Endothelial cell of umbilical vein (primary cell): ENCODE measurements around the gene UQCR10. TPM values are rescaled to one million over a fixed set of nuclear protein-coding genes. Genes with fewer than 3 reads are reported as not detected.

Experiments used
- BruUV-seq: library from RNA; stranded (reverse); fragments of 400-500 nt; replicated peaks from 2 replicates; lab custom pipeline; 2021; lab: Mats Ljungman, UMichigan
- CTCF ChIA-PET: fragments of 300-600, 350-600 bp; sonication (Branson Sonifier 250); formaldehyde crosslinking; loops from one replicate; lab custom pipeline; 2021; ENCODE audit warnings: antibody characterized with exemption, inconsistent platforms; lab: Charles Lee
- POLR2A ChIA-PET: fragments of 300-600, 350-600 bp; sonication (Branson Sonifier 250); formaldehyde crosslinking; loops from one replicate; lab custom pipeline; 2021; ENCODE audit warnings: antibody characterized with exemption, inconsistent platforms; lab: Charles Lee
- DNase-seq: peaks from one replicate; pipeline ENCODE4 v3.0.0-alpha.2; 2011; ENCODE audit warnings: low read depth, low spot score
- FAIRE-seq: peaks from 2 replicates; lab custom pipeline; 2011; peaks lifted over from hg19 to GRCh38; lab: Jason Lieb, UNC
- H2AFZ ChIP-seq: 2 replicates; pipeline ENCODE4 v1.6.0; 2012; ENCODE audit warnings: low read depth, low read length, control low read depth, inconsistent platforms
- H3K27ac ChIP-seq: 2 replicates; pipeline ENCODE4 v1.5.1; 2011; ENCODE audit warnings: low read depth, mild to moderate bottlenecking, control low read depth, low read length, moderate library complexity; ENCODE audit not compliant: insufficient read depth
- H3K27me3 ChIP-seq, 2 experiments: 2 replicates each; pipeline versions ENCODE4 v1.6.0 to v1.6.1; 2011; ENCODE audit warnings: low read length in 2 of 2, mixed read lengths in 1 of 2; ENCODE audit not compliant: control insufficient read depth in 2 of 2, insufficient read depth in 2 of 2
- H3K36me3 ChIP-seq, 2 experiments: 2 replicates in 1 of 2; 3 replicates in 1 of 2; pipeline ENCODE4 v1.5.1; 2011; ENCODE audit warnings: low read length in 2 of 2, mild to moderate bottlenecking in 1 of 2, moderate library complexity in 1 of 2; ENCODE audit not compliant: control insufficient read depth in 2 of 2, insufficient read depth in 2 of 2; ENCODE audit errors: extremely low read depth in 1 of 2
- H3K4me1 ChIP-seq: 3 replicates; pipeline ENCODE4 v1.5.1; 2011; ENCODE audit warnings: mild to moderate bottlenecking, low read length; ENCODE audit not compliant: control insufficient read depth, insufficient read depth; ENCODE audit errors: extremely low read depth
- H3K4me2 ChIP-seq: 2 replicates; pipeline ENCODE4 v1.6.1; 2011; ENCODE audit warnings: low read length, control low read depth, mixed read lengths; ENCODE audit not compliant: insufficient read depth
- H3K4me3 ChIP-seq, 3 experiments: fragments of 200-600 bp in 1 of 3; sonication (generic), shearing (Covaris generic) in 1 of 3; replicated peaks in 1 of 3; 2 replicates each; pipeline ENCODE4 v1.5.1; 2011 to 2016; ENCODE audit warnings: control low read depth in 3 of 3, low read length in 3 of 3, mild to moderate bottlenecking in 2 of 3, inconsistent platforms in 1 of 3, low read depth in 1 of 3, moderate library complexity in 1 of 3; ENCODE audit not compliant: insufficient read depth in 1 of 3
- H3K79me2 ChIP-seq: 2 replicates; pipeline ENCODE4 v1.6.0; 2012; ENCODE audit warnings: low read length, inconsistent platforms; ENCODE audit not compliant: control insufficient read depth, insufficient read depth
- H3K9ac ChIP-seq: replicated peaks from 2 replicates; pipeline ENCODE3; 2011; ENCODE audit warnings: low read length, control low read depth; ENCODE audit not compliant: insufficient read depth; ENCODE audit errors: extremely low read depth
- H3K9me1 ChIP-seq: replicated peaks from 3 replicates; pipeline ENCODE4 v1.6.0; 2011; ENCODE audit warnings: mild to moderate bottlenecking, low read length; ENCODE audit not compliant: control insufficient read depth, insufficient read depth; ENCODE audit errors: extremely low read depth
- H3K9me3 ChIP-seq: replicated peaks from 2 replicates; pipeline ENCODE4 v1.5.1; 2012; ENCODE audit warnings: low read length, inconsistent platforms; ENCODE audit not compliant: control insufficient read depth, insufficient read depth
- H4K20me1 ChIP-seq: replicated peaks from 2 replicates; pipeline ENCODE3; 2011; ENCODE audit warnings: mild to moderate bottlenecking, low read length; ENCODE audit not compliant: control insufficient read depth, insufficient read depth; ENCODE audit errors: extremely low read depth
- EZH2 ChIP-seq: IDR thresholded peaks from 2 replicates; pipeline ENCODE4 v1.6.1; 2012; ENCODE audit warnings: borderline replicate concordance, low read depth, mild to moderate bottlenecking, moderate library complexity, low read length, inconsistent platforms; ENCODE audit not compliant: severe bottlenecking
- FOS ChIP-seq: IDR thresholded peaks from 2 replicates; pipeline ENCODE4 v1.6.1; 2011; ENCODE audit warnings: mild to moderate bottlenecking, low read length, moderate library complexity, borderline replicate concordance; ENCODE audit not compliant: insufficient read depth
- GATA2 ChIP-seq: IDR thresholded peaks from 2 replicates; pipeline ENCODE4 v1.7.0; 2011; ENCODE audit warnings: low read depth, mild to moderate bottlenecking, moderate library complexity, mixed read lengths, low read length; ENCODE audit not compliant: insufficient read length, insufficient read depth
- JUN ChIP-seq: IDR thresholded peaks from 2 replicates; pipeline ENCODE4 v1.6.1; 2011; ENCODE audit warnings: borderline replicate concordance, low read depth; ENCODE audit not compliant: insufficient read length, insufficient read depth
- MYC ChIP-seq: IDR thresholded peaks from one replicate; pipeline ENCODE4 v1.6.1; 2011; ENCODE audit warnings: mild to moderate bottlenecking, low read depth, low read length
- POLR2A ChIP-seq: IDR thresholded peaks from 2 replicates; pipeline ENCODE4 v1.6.1; 2012; ENCODE audit warnings: low read depth, mild to moderate bottlenecking, control low read depth, low read length
- POLR2AphosphoS5 ChIP-seq: IDR thresholded peaks from 2 replicates; pipeline ENCODE4 v1.6.1; 2012; ENCODE audit warnings: low read depth, mild to moderate bottlenecking, control low read depth, low read length, moderate library complexity; ENCODE audit not compliant: insufficient read depth
- dilution Hi-C: fragments of 300-500 bp; cut with MboI; formaldehyde crosslinking; loops from one replicate; pipeline ENCODE4 v1.15.0; 2019; ENCODE audit warnings: low sequenced_read_pairs; ENCODE audit not compliant: extremely low pct_ligation_motif_present
- intact Hi-C: fragments of 100-400 bp; cut with micrococcal nuclease; formaldehyde crosslinking; loops from one replicate; pipeline ENCODE4 v1.10.0; 2022
- polyA plus RNA-seq, 4 experiments: library from polyadenylated mRNA; depleted of rRNA in 3 of 4; stranded (reverse) in 3 of 4; unstranded in 1 of 4; fragments of >200 nt; gene quantifications; 2 replicates each; pipeline versions ENCODE4 v1.2.1 to v1.2.3, GENCODE V29; 2011 to 2012; ENCODE audit warnings: missing spikeins in 1 of 4
- total RNA-seq: library from RNA; stranded (reverse); gene quantifications from 2 replicates; pipeline ENCODE4 v1.2.3, GENCODE V29; 2021
- TF ChIP-seq, protein P1 (sequence below), 2 donors: IDR thresholded peaks; 1 replicate in 1 of 2; 2 replicates in 1 of 2; pipeline ENCODE4 v1.5.1; 2011; ENCODE audit warnings: low read length in 2 of 2, mild to moderate bottlenecking in 2 of 2, moderate library complexity in 2 of 2, control low read depth in 1 of 2, inconsistent platforms in 1 of 2, low read depth in 1 of 2; ENCODE audit not compliant: insufficient read depth in 1 of 2; ENCODE audit errors: extremely low read depth in 1 of 2
- TF ChIP-seq, protein P2 (sequence below): IDR thresholded peaks from 2 replicates; pipeline ENCODE4 v1.6.1; 2011; ENCODE audit not compliant: insufficient read depth, insufficient read length

The UQCR10 gene
- total and polyA plus RNA-seq, 2 donors (not counting 3 experiments of a cell fraction or from before 2014, with no cell fraction given): 96.6 to 196 TPM

DNA sequence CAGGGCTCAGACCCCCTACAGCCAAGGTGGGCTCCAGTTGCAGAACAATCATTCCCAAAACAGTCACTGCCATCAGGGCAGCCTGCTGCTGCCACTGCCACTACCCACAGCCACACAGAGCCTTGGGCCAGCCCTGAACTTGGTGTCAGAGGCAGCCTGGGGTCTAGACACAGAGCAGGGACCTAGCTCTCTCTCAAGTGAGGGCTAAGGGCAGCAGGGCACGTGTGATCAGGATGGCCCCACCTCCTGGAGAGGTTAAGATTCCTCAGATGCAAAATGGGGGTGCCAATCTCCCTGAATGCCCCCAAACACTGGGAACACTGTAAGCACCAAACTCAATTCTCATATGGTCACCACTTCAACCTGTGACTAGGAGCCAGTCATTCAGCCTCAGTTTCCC, 31.8 kb upstream of the UQCR10 start:
- no peaks in the 10 kb centered on the region for H3K9me1 ChIP-seq
- H3K79me2 ChIP-seq: no peaks in the 10 kb centered on the region
- dilution Hi-C loops (no loop called here), intact Hi-C loops (no loop called here)
- H3K9me3 ChIP-seq: no peaks in the 10 kb centered on the region
- no peaks in the 10 kb centered on the region for H3K27me3 ChIP-seq
- no peaks in the 10 kb centered on the region for H4K20me1 ChIP-seq
- no peak overlapping the region for H2AFZ ChIP-seq
- CTCF ChIA-PET: no interaction called here
- POLR2A ChIA-PET: no interaction called here
- no peaks in the 10 kb centered on the region for H3K36me3 ChIP-seq
- BruUV-seq: no TSS peak
- no peaks in the 10 kb centered on the region for H3K4me1 ChIP-seq
- DNase-seq: no peak
- no peak overlapping the region for H3K4me2 ChIP-seq
- TF ChIP-seq FOS (no peak), JUN (no peak), POLR2AphosphoS5 (no peak), POLR2A (no peak), GATA2 (no peak), MYC (no peak), EZH2 (no peak)
- TF ChIP-seq, protein P1, sequence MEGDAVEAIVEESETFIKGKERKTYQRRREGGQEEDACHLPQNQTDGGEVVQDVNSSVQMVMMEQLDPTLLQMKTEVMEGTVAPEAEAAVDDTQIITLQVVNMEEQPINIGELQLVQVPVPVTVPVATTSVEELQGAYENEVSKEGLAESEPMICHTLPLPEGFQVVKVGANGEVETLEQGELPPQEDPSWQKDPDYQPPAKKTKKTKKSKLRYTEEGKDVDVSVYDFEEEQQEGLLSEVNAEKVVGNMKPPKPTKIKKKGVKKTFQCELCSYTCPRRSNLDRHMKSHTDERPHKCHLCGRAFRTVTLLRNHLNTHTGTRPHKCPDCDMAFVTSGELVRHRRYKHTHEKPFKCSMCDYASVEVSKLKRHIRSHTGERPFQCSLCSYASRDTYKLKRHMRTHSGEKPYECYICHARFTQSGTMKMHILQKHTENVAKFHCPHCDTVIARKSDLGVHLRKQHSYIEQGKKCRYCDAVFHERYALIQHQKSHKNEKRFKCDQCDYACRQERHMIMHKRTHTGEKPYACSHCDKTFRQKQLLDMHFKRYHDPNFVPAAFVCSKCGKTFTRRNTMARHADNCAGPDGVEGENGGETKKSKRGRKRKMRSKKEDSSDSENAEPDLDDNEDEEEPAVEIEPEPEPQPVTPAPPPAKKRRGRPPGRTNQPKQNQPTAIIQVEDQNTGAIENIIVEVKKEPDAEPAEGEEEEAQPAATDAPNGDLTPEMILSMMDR (IDR thresholded peaks at IDR 0.05; ENCODE audit: extremely low read depth in 1 of 2, insufficient read depth in 1 of 2, low read depth in 1 of 2, low read length in 2 of 2): no peak
- TF ChIP-seq, protein P2, sequence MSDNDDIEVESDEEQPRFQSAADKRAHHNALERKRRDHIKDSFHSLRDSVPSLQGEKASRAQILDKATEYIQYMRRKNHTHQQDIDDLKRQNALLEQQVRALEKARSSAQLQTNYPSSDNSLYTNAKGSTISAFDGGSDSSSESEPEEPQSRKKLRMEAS: no peak
- H3K27ac ChIP-seq: no peak overlapping the region
- H3K4me3 ChIP-seq: no peak overlapping the region
- no peak for FAIRE-seq
- H3K9ac ChIP-seq: no peak overlapping the region
